Astrocyte (in vitro differentiated cells and primary cell): ENCODE data around the gene CRYGB.

Experiments used
- EZH2 ChIP-seq: IDR thresholded peaks from 2 replicates; pipeline ENCODE4 v1.6.1; 2012; ENCODE audit warnings: mild to moderate bottlenecking, low read length, inconsistent platforms; ENCODE audit not compliant: insufficient read depth
- TF ChIP-seq, protein P1 (sequence below): IDR thresholded peaks from 2 replicates; pipeline ENCODE4 v1.5.1; 2011; ENCODE audit warnings: low read depth, mild to moderate bottlenecking, inconsistent platforms, low read length, moderate library complexity; ENCODE audit not compliant: insufficient read depth

DNA sequence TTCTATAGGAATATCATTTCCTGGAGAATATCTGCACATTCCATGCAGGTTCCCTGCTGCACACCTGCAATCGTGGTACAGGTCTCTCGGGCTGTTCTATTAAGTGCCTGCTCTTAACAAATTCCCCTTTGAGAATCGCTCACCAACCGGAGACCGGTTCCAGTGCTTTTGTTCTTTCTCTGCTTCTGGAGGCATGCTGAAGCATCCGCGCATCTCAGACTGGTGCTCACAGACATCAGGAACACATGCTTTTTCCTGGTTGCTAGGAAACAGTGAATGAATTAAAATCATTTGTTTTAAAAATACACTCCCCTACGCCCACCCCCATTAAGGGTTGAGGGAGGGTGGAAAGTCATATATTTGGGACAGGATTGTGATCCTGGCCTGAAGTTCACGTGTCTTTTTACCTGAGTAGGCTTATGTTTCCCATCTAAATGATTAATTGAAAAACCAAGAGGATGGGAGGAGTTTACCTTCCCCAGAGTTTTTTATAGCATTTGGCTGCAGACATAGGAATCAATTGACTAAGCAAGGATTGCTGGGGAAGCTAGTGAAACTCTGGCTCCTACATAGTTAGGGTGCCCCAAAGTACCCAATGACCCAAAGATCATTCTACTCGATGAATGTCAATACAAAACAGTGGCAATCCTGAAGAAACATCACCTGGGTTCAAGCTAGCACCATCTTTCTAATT, 44.0 kb upstream of the CRYGB start, which contains the start of gene C2orf80:
- TF ChIP-seq, protein P1, sequence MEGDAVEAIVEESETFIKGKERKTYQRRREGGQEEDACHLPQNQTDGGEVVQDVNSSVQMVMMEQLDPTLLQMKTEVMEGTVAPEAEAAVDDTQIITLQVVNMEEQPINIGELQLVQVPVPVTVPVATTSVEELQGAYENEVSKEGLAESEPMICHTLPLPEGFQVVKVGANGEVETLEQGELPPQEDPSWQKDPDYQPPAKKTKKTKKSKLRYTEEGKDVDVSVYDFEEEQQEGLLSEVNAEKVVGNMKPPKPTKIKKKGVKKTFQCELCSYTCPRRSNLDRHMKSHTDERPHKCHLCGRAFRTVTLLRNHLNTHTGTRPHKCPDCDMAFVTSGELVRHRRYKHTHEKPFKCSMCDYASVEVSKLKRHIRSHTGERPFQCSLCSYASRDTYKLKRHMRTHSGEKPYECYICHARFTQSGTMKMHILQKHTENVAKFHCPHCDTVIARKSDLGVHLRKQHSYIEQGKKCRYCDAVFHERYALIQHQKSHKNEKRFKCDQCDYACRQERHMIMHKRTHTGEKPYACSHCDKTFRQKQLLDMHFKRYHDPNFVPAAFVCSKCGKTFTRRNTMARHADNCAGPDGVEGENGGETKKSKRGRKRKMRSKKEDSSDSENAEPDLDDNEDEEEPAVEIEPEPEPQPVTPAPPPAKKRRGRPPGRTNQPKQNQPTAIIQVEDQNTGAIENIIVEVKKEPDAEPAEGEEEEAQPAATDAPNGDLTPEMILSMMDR, result no peak
- no peak for TF ChIP-seq EZH2
